Cardiac muscle cell (in vitro differentiated cells and primary cell): ENCODE data around the gene AGMO. TPM values are rescaled to one million over a fixed set of nuclear protein-coding genes. Genes with fewer than 3 reads are reported as not detected.

Experiments
- DNase-seq, 2 donors: peaks; one replicate each; pipeline versions ENCODE4 v3.0.0 to v3.0.0-alpha.2; 2010 to 2017; ENCODE audit warnings: low read depth in 1 of 2, low spot score in 1 of 2
- H3K27ac ChIP-seq: fragments of 200-600 bp; sonication (generic); 2 replicates; pipeline ENCODE4 v1.5.1; 2016
- H3K27me3 ChIP-seq: fragments of 200-600 bp; sonication (generic); 2 replicates; pipeline ENCODE4 v1.6.0; 2016; ENCODE audit warnings: control low read depth
- H3K36me3 ChIP-seq: fragments of 200-600 bp; sonication (generic); 2 replicates; pipeline ENCODE4 v1.5.1; 2016; ENCODE audit warnings: control low read depth
- H3K4me1 ChIP-seq: fragments of 200-600 bp; sonication (generic); 2 replicates; pipeline ENCODE4 v1.8.1; 2017; ENCODE audit warnings: low read depth, mild to moderate bottlenecking, mixed run types
- H3K4me3 ChIP-seq: fragments of 200-600 bp; sonication (generic); 2 replicates; pipeline ENCODE4 v1.5.1; 2016; ENCODE audit warnings: mild to moderate bottlenecking
- H3K9me3 ChIP-seq: fragments of 200-600 bp; sonication (generic); 2 replicates; pipeline ENCODE4 v1.5.1; 2017; ENCODE audit warnings: low read depth, mild to moderate bottlenecking, control low read depth
- CTCF ChIP-seq: IDR thresholded peaks from 2 replicates; pipeline ENCODE4 v1.5.1; 2012; ENCODE audit warnings: low read depth, mild to moderate bottlenecking, low read length
- polyA plus RNA-seq: library from polyadenylated mRNA; unstranded; fragments of >200 nt; fragmentation: Nextera tagmentation; extraction: Ambion mirVana; gene quantifications from 2 replicates; pipeline ENCODE4 v1.2.1, GENCODE V29; 2016
- total RNA-seq: library from RNA; depleted of rRNA; stranded (reverse); fragments of >200 nt; gene quantifications from 2 replicates; pipeline ENCODE4 v1.2.3, GENCODE V29; 2016

AGMO gene
- total and polyA plus RNA-seq, 2 experiments from 2014 or later = 0.16 TPM; not detected in 1

GRCh38 chr7:15245831-15246230, 316.0 kb downstream of the AGMO start:
- Histone ChIP-seq H3K27me3 (no peaks in the 10 kb centered on the region), H3K36me3 (no peaks in the 10 kb centered on the region), H3K9me3 (no peaks in the 10 kb centered on the region), H3K4me3 (no peak overlapping the region), H3K4me1 (no peaks in the 10 kb centered on the region), H3K27ac (no peak overlapping the region)
- no peak for DNase-seq
- TF ChIP-seq CTCF = no peak

DNA sequence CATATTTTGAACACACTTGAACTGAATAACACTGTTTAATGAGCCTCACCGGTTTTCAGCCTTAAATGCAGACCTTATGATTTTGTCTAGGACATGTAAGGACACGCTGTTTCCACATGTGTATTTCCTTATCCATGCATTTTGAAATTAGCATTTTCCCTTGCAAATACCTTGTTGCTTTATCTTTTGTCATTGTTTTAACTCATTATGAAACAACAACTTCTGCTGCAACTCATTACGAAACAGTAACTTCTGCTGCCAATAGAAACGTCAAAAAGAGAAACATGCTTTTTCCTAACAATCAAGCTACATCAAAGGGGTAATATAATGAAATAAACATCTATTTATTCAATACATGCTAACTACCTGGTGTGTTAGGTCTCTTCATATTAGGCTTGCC, 322.0 kb downstream of the AGMO start:
- H3K4me3 ChIP-seq = no peak overlapping the region
- no peak overlapping the region for H3K27ac ChIP-seq
- no peaks in the 10 kb centered on the region for H3K36me3 ChIP-seq
- no peaks in the 10 kb centered on the region for H3K27me3 ChIP-seq
- H3K4me1 ChIP-seq = no peaks in the 10 kb centered on the region
- no peak for DNase-seq
- no peak for TF ChIP-seq CTCF
- H3K9me3 ChIP-seq = no peaks in the 10 kb centered on the region

DNA sequence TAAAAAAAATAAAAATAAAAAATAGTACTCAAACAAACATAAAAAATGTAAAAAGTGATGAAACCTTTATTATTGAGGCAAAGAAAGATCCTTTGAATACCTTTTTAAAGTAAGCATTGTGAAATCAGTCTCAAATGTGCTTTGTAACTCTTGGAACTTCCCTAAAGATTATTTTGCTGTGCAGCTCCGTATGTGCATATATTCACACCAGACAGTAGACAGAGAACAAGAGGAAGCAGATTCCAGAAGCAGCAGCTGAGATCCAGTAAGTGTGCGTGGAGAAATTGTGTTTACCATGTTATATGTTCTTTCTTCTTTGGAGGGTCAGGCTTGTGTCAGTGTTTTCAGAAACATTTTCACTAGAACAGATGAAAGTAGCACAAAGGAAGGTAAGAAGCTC, 324.9 kb downstream of the AGMO start:
- Histone ChIP-seq H3K36me3 (no peaks in the 10 kb centered on the region), H3K9me3 (no peaks in the 10 kb centered on the region), H3K4me1 (no peaks in the 10 kb centered on the region), H3K27me3 (no peaks in the 10 kb centered on the region), H3K4me3 (no peak overlapping the region), H3K27ac (no peak overlapping the region)
- no peak for DNase-seq
- TF ChIP-seq CTCF = no peak

DNA sequence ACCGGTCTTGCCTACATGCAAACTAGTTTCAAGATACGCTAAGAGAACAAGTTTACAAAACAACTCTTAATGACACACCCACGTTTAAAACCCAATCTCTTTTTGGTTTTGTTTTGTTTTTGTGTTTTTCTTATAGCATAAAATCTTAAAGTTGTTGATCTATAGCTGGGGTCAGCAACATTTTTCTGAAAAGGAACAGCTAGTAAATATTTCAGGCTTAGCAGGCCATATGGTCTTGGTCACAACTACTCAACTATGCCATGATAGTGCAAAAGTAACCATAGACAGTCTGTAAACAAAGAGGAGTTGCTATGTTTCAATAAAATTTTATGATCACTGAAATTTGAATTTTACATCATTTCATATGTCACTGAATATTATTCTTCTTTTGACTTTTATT, 327.4 kb downstream of the AGMO start:
- no peak for TF ChIP-seq CTCF
- H3K27ac ChIP-seq = no peak overlapping the region
- DNase-seq = no peak
- no peak overlapping the region for H3K4me3 ChIP-seq
- no peaks in the 10 kb centered on the region for H3K36me3 ChIP-seq
- no peaks in the 10 kb centered on the region for H3K27me3 ChIP-seq
- H3K9me3 ChIP-seq = no peaks in the 10 kb centered on the region
- H3K4me1 ChIP-seq = no peaks in the 10 kb centered on the region

DNA sequence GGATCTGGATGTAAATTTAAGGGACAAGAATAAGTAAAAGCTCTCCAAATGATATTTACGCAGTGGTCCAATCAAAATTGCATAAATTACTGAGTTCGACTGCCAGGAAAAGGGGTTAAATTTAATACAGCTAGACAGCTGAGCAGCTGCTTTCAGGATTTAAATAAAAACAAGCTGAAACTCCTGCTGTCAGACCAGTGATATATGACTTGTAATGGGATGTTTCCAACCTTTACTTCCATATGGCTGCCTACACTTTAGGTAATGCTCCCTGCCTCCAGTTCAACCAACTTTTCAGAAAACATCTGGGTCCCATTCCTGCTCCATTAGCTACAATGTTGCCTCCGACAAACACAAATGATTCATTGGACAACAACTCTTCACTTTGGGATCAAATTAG, 333.0 kb downstream of the AGMO start:
- H3K4me1 ChIP-seq = no peaks in the 10 kb centered on the region
- no peaks in the 10 kb centered on the region for H3K9me3 ChIP-seq
- H3K27me3 ChIP-seq = no peaks in the 10 kb centered on the region
- no peak for TF ChIP-seq CTCF
- no peak for DNase-seq
- no peak overlapping the region for H3K27ac ChIP-seq
- H3K36me3 ChIP-seq = no peaks in the 10 kb centered on the region
- no peak overlapping the region for H3K4me3 ChIP-seq

- no peak overlapping the region for H3K4me3 ChIP-seq
- H3K27ac ChIP-seq = no peak overlapping the region
- H3K36me3 ChIP-seq = no peaks in the 10 kb centered on the region
- TF ChIP-seq CTCF = no peak
- no peak for DNase-seq
- no peaks in the 10 kb centered on the region for H3K9me3 ChIP-seq
- H3K27me3 ChIP-seq = no peaks in the 10 kb centered on the region
- H3K4me1 ChIP-seq = no peaks in the 10 kb centered on the region
Measured at GRCh38 chr7:15225981-15226380, 335.8 kb downstream of the AGMO start.
